ENCODE data around the gene SLC6A6. TPM values are rescaled to one million over a fixed set of nuclear protein-coding genes. Genes with fewer than 3 reads are reported as not detected.

The SLC6A6 gene
- total and polyA plus RNA-seq, 2 experiments from 2014 or later: 27.5 to 150 TPM

GRCh38 chr3:14522129-14522691, 119.8 kb downstream of the SLC6A6 start:
- H3K4me3 ChIP-seq: no peak overlapping the region
- no peak; the same call in 2 of the 3 replicates for ATAC-seq
- no peak overlapping the region for H3K4me3 Mint-ChIP-seq
- no peaks in the 10 kb centered on the region for H3K9me2 ChIP-seq (ENCODE audit: insufficient read depth)
- H3K27ac Mint-ChIP-seq: no peak overlapping the region
- H3K27ac ChIP-seq (ENCODE audit: low read depth): no peak overlapping the region
- H2AFZ ChIP-seq: no peak overlapping the region
- no peaks in the 10 kb centered on the region for H3K9me3 Mint-ChIP-seq
- DNase-seq (ENCODE audit: low spot score): no peak
- H3F3A ChIP-seq (replicated peaks; ENCODE audit: low read depth): no peaks in the 10 kb centered on the region
- no peaks in the 10 kb centered on the region for H3K36me3 Mint-ChIP-seq (ENCODE audit: low read depth)
- H3K36me3 ChIP-seq (ENCODE audit: insufficient read depth): no peaks in the 10 kb centered on the region
- no peaks in the 10 kb centered on the region for H4K20me1 ChIP-seq (replicated peaks; ENCODE audit: insufficient read depth)
- peaks cover 14% of the 10 kb centered on the region for H3K4me1 ChIP-seq (ENCODE audit: insufficient read depth)
- H3K27me3 ChIP-seq (ENCODE audit: insufficient read depth): no peaks in the 10 kb centered on the region
- no peaks in the 10 kb centered on the region for H3K79me2 ChIP-seq (replicated peaks; ENCODE audit: insufficient read depth)
- TF ChIP-seq, protein P1, sequence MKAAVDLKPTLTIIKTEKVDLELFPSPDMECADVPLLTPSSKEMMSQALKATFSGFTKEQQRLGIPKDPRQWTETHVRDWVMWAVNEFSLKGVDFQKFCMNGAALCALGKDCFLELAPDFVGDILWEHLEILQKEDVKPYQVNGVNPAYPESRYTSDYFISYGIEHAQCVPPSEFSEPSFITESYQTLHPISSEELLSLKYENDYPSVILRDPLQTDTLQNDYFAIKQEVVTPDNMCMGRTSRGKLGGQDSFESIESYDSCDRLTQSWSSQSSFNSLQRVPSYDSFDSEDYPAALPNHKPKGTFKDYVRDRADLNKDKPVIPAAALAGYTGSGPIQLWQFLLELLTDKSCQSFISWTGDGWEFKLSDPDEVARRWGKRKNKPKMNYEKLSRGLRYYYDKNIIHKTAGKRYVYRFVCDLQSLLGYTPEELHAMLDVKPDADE (IDR thresholded peaks at IDR 0.05): no peak
- TF ChIP-seq EZH2phosphoT487 (IDR thresholded peaks at IDR 0.05; ENCODE audit: unreplicated experiment): no peak
- no peak for TF ChIP-seq CTCF (conservative IDR thresholded peaks at IDR 0.05; ENCODE audit: low read depth in 2 of 2)
- TF ChIP-seq STAT1 (IDR thresholded peaks at IDR 0.05; ENCODE audit: unreplicated experiment): no peak
- TF ChIP-seq REST (IDR thresholded peaks at IDR 0.05; ENCODE audit: unreplicated experiment): no peak
- no peak for TF ChIP-seq ZNF331 (CRISPR knock-in tag; IDR thresholded peaks at IDR 0.05; ENCODE audit: low read depth)
- no peak for TF ChIP-seq ZNF114 (CRISPR knock-in tag; IDR thresholded peaks at IDR 0.05)
- no peak for TF ChIP-seq ZNF462 (CRISPR knock-in tag; IDR thresholded peaks at IDR 0.05)
- TF ChIP-seq POLR2AphosphoS5 (IDR thresholded peaks at IDR 0.05; ENCODE audit: low read depth): no peak
- no peak for TF ChIP-seq CREB1 (CRISPR knock-in tag; IDR thresholded peaks at IDR 0.05; ENCODE audit: low read depth)
- H3K4me1 Mint-ChIP-seq: peaks cover 19% of the 10 kb centered on the region
- peaks cover 13% of the 10 kb centered on the region for H3K27me3 Mint-ChIP-seq (ENCODE audit: insufficient read depth, low read depth, poor library complexity)
- H3K4me2 ChIP-seq: no peak overlapping the region

Data from GM23338 (cell line).